ENCODE measurements around the gene ARPIN.
A peak's percentile ranks its signal among the peaks of the same experiment; 100 is the strongest.

ARPIN gene

GRCh38 chr15:89877083-89877425 lies 35.7 kb downstream of the ARPIN start:
- TF ChIP-seq MYC (IDR thresholded peaks at IDR 0.05; ENCODE audit: low read depth, low read length): no peak
- TF ChIP-seq MAX (IDR thresholded peaks at IDR 0.05; ENCODE audit: low read depth, low read length): no peak
- no peak for TF ChIP-seq CTCF (IDR thresholded peaks at IDR 0.05; ENCODE audit: low read depth, low read length)
- no peak for TF ChIP-seq POLR2A (IDR thresholded peaks at IDR 0.05; ENCODE audit: extremely low read depth, insufficient read length)
- no peak overlapping the region for H3K4me3 ChIP-seq (ENCODE audit: low read depth, low read length)
- no peak for DNase-seq (ENCODE audit: low read depth)

DNA sequence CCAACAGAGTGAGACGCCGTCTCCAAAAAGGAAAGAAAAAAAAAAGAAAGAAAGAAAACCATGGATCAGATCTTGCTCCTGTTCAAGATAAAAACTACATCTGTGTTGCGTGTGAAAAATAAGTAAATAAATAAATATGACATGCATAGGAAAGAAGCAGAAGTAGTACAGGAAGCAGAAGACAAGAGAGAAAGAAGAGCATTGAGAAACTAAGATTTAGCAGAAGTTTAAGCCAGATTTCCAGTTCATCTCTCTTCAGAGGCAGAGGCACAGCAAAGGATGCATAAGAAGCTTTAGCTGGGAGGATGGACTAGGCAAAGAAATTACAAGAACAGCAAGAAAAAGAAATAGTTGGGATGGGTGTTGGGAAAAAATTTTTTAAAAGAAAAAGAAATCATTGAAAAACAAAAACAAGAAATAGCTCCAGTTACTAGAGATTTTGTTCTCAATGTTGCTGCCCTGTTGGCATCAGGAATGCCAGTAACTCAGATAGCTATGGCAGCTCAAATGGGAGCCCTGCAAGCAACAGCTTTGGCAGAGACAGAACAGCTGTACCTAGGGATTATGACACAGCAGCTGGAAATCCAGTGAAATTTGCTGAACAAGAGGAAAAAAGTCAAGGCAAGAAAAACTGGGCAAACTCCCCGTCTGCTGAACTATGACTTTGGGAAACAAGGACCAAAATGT lies 36.2 kb downstream of the ARPIN start:
- no peak for DNase-seq (ENCODE audit: low read depth)
- no peak for TF ChIP-seq CTCF (IDR thresholded peaks at IDR 0.05; ENCODE audit: low read depth, low read length)
- TF ChIP-seq POLR2A (IDR thresholded peaks at IDR 0.05; ENCODE audit: extremely low read depth, insufficient read length): no peak
- TF ChIP-seq MAX (IDR thresholded peaks at IDR 0.05; ENCODE audit: low read depth, low read length): no peak
- no peak for TF ChIP-seq MYC (IDR thresholded peaks at IDR 0.05; ENCODE audit: low read depth, low read length)
- H3K4me3 ChIP-seq (ENCODE audit: low read depth, low read length): no peak overlapping the region

GRCh38 chr15:89875741-89876140 lies 37.0 kb downstream of the ARPIN start:
- TF ChIP-seq POLR2A (IDR thresholded peaks at IDR 0.05; ENCODE audit: extremely low read depth, insufficient read length) (no peak), CTCF (IDR thresholded peaks at IDR 0.05; ENCODE audit: low read depth, low read length) (no peak), MYC (IDR thresholded peaks at IDR 0.05; ENCODE audit: low read depth, low read length) (no peak), MAX (IDR thresholded peaks at IDR 0.05; ENCODE audit: low read depth, low read length) (no peak)
- no peak for DNase-seq (ENCODE audit: low read depth)
- no peak overlapping the region for H3K4me3 ChIP-seq (ENCODE audit: low read depth, low read length)

DNA sequence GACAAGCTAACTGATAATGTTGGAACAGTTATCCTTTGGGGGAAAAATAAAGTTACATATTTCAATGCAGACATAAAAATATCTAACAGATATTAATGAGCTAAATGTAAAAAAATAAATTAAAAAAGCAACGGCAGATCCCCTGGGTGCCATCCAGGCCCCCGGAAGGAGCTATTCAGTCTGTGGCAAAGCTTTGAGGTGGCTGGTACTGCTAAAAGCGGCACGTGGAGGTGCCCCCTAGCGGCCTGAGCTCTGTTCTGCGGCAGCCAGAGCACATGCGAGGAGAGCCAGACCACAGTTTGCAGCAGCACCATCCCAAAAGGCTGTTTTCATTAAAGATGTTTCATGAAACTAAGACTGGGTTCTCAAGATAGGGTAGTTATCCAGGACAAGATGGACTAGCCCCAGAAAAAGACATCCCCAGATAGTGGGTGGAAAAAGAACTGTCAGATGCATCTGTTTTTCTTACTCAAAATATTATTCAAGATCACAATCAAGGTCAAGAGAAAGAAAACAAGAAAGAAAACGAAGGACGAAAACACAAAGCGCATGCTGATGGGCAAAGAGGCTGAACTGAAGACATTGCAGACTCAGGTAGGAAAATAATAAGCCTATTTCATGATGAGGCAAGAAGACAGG lies 37.7 kb downstream of the ARPIN start:
- TF ChIP-seq POLR2A (IDR thresholded peaks at IDR 0.05; ENCODE audit: extremely low read depth, insufficient read length) (no peak), MAX (IDR thresholded peaks at IDR 0.05; ENCODE audit: low read depth, low read length) (peak; percentile 99), MYC (IDR thresholded peaks at IDR 0.05; ENCODE audit: low read depth, low read length) (peak; percentile 98), CTCF (IDR thresholded peaks at IDR 0.05; ENCODE audit: low read depth, low read length) (peak; percentile 98)

GRCh38 chr15:89870688-89871288 lies 42.0 kb downstream of the ARPIN start:
- TF ChIP-seq MYC (IDR thresholded peaks at IDR 0.05; ENCODE audit: low read depth, low read length) (no peak), CTCF (IDR thresholded peaks at IDR 0.05; ENCODE audit: low read depth, low read length) (no peak), POLR2A (IDR thresholded peaks at IDR 0.05; ENCODE audit: extremely low read depth, insufficient read length) (no peak), MAX (IDR thresholded peaks at IDR 0.05; ENCODE audit: low read depth, low read length) (no peak)
- H3K4me3 ChIP-seq (ENCODE audit: low read depth, low read length): no peak overlapping the region
- DNase-seq (ENCODE audit: low read depth): no peak

More for the DNA sequence above, 37.7 kb downstream of the ARPIN start:
- peak; percentile 88 for DNase-seq (ENCODE audit: low read depth)
- H3K4me3 ChIP-seq (ENCODE audit: low read depth, low read length): no peak overlapping the region

Data from NB4 (cell line).